Activated effector memory CD4-positive, alpha-beta T cell treated with anti-CD3 and anti-CD28 coated beads, Interleukin-2, amount 50 U/mL, for 16 hours (primary cell): ENCODE data around the gene ACAN.
A peak's percentile ranks its signal among the peaks of the same experiment; 100 is the strongest.

Experiments used
- DNase-seq: peaks from one replicate; pipeline ENCODE4 v3.0.0-alpha.2; 2020

ACAN gene

DNA sequence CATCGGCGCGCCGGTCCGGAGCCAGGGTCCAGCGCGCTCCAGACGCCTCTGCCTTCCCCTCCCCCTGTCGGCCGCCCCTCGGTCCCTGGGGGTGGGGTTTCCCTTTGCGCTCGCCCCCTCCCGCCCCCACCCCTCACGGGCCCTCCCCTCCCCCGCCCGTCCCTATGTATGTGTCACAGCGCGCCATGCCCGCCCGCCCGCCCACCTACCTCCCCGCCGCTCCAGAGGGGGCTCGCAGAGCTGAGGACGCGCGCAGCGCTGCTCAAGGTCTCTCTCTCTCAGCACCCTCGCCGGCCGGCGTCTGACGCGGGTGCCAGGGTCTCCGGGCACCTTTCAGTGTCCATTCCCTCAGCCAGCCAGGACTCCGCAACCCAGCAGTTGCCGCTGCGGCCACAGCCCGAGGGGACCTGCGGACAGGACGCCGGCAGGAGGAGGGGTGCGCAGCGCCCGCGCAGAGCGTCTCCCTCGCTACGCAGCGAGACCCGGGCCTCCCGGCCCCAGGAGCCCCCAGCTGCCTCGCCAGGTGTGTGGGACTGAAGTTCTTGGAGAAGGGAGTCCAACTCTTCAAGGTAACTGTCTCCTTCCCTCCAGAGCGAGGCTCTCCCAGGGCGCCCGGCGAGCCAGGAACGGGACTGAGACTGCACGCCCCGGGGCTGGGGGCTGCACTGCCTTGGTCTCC, at the start of gene ACAN:
Gene ACAN (plus strand): TSS at position 196 of the 679 bp plus-strand sequence. CDS start 32,771 bp downstream, outside the sequence.
- peak; percentile 45 for DNase-seq

DNA sequence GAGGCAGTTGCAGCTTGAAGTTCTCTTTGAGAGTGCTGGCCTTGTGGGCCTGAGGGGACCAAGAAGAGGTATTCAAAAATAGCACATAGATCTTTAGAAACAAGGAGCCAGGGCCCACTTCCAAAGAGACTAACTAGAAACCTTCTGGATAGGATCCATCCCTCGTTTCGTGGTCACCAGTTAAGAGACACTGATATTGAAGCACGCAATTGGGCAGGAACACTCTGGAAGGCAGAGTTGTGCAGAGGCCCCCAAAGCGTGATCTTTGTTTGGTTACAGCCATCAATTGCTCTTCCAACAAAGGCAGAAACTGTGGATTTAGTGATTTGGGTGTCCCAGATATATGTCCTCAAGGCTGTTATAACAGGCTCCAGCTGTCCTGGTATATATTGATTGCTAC, 46.7 kb upstream of the ACAN start:
- no peak for DNase-seq

- no peak for DNase-seq
Observed at GRCh38 chr15:88756921-88757320, 46.3 kb upstream of the ACAN start.

- DNase-seq: no peak
Observed at GRCh38 chr15:88759872-88760271, 43.4 kb upstream of the ACAN start.

GRCh38 chr15:88764448-88764847, 38.8 kb upstream of the ACAN start:
- DNase-seq: no peak

DNA sequence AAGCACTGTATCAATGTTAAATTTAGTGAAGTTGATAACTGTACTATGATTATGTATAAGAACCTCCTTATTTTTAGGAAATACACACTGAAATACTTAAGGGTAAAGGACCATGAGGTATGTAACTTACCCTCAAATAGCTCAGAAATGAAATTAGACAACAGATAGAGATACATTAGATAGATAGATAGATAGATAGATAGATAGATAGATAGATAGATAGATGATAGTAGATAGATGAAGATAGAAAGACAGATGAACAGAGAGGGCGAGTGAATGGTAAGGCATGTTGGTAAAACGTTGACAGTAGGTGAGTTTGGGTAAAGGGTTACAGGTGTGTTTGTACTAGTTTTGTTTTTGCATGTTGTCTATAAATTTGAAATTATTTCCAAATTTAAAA, 38.0 kb upstream of the ACAN start:
- no peak for DNase-seq

DNA sequence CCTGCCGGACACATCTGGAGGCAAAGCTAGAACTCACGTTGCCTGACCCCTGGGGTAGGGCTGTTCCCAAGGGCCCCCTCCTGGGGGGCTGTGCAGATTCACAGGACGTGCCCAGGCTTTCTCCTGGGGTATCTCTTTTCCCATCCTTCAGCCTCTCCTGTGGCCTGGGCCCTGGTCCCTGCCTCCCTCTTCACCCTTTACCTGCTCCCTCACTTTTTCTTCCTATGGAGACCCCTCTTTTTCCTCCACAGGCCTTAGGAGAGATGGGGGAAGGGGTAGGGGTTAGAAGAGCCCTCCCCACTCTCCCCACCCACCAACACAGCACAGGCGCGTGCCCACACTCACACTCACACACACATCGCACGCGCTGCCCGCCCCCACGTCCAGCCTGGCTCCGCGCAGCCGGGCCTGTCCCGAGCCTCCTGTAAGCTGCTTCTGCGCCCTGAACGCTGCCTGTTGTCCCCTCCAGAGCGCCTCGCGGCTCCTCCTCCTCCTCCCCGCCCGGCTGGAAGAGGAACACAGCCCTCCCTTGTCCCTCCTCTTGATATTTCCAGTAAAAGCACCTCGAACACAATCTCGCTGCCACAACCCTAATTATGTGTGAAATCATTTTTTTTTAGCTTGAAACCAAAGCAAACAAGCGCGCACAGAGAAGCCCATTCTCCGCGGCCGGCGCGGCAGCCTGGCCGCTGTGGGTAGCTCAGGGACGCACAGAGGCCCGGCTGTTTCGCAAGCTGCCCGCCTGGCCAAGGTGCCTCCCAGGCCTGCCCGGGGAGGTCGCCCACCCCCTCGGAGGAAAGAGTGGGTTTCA, 33.9 kb upstream of the ACAN start:
- DNase-seq: no peak

DNA sequence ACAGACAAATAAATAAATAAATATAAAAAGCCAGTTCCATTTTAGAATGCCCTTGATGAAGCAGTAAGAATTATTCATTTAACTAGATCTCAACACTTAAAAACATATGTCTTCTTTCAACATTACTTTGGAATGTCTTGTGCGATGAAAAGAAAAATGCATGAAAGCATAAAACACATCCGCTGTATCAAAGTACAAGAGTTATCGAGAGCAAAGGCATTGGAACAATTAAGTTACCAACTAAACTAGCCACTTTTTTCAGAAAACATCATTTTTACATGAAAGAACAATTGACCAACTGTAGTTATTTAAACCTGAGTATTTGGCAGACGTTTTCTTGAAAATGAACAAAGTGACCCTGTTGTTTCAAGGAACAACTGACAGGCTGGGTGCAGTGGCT, 27.5 kb upstream of the ACAN start:
- no peak for DNase-seq

DNA sequence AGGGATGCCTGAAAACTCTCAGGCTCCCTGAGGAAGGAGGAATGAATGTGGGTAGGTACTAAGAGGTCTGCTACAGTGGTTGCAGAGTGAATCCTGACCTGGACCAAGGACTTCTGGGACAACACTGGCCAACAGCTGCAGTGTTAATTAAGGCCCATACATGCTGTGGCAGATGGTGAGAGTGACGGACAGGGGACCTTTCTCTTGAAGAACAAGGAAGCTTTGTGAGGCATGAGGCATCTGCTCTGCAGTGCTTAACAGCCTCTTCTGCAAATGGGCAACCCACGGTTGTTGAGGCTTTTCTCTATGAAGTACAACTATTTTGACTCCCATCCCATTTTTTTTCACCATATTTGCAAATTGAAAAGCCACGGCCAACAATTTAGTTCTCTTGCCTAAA, 26.6 kb upstream of the ACAN start:
- no peak for DNase-seq

GRCh38 chr15:88779944-88780343, 23.3 kb upstream of the ACAN start:
- no peak for DNase-seq

- DNase-seq: no peak
Observed at GRCh38 chr15:88782465-88782864, 20.8 kb upstream of the ACAN start.

DNA sequence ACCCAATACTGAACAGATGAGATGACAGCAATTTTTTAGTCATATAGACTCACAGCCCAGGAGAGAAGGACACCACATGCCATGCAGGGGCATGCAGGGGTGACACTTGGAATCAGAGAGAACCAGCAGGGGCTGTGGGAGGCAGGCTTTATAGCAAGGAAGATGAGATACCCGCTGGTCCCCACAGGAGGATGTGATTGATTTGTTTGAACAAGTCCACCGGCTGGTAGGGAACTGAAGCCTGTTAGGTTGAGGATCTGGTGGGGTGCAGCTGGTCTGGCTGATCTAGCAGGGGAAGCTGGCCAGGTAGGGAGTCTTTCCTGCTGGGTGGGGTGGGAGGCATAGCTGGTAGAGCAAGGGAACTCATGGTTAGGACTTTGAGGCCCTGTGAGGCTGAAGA, 18.0 kb upstream of the ACAN start:
- no peak for DNase-seq

DNA sequence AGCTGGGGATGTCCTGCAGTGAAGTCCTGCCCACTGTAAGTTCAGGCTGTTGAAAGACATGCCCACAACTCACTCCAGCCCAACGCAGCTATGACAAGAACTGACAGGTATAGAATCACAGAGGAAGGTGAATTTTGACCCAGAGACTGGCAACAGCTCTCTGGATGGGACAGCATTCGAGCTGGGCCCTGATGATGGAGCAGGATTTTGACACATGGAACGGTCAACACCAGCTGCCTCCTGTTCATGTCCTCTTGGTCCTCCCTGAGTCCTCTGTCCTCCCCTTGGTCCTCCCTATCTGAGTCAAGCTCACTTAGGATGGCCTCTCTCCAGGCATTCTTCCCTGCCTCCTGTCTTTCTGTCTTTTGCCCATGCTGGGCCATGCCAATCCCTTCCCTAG, 15.2 kb upstream of the ACAN start:
- no peak for DNase-seq

GRCh38 chr15:88788816-88789215, 14.4 kb upstream of the ACAN start:
- no peak for DNase-seq

GRCh38 chr15:88790486-88790885, 12.8 kb upstream of the ACAN start:
- DNase-seq: no peak

- no peak for DNase-seq
Observed at GRCh38 chr15:88791637-88792036, 11.6 kb upstream of the ACAN start.

DNA sequence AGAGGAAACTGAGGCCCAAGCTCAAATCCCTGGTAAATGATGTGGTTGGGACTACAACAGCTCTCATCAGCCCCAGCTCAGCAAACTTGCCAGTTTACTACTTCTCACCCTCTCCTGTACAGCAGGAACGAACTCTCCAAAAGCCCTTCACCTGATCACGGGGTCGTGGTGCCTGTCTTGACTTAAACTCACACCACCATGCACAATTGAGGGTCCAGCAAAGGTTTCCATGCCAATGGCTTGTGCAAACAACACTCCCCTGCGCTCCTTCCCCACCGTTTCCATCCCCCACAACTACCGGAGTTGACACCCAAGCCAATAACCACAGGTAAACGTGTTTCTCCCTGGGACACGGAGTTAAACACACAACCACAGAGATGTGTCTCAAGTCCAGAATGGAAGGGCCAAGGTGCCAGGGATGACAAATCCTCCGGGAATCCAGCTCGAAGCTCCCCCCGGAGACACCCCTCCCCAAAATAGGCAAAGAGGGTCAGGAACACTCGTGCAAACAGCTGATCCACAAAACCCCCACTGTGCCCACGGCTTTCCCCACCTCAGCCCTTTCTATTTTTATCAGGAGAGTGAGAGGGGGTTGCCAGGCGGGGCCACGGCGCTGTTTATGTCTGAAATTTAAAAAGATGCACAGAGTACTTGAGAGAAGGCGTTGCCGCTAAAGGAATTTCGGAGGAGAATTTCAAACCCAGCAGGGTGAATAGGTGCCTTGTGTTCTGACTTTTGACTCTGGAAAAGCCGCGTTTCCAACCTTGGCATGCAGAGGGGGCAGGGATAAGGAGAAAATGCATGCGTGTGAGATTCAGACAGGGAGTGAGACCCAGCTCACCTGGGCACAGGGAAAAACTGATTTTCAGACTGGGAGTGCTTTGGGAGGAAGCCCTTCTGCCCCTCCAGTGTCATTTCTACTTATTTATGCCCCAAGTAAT, 10.6 kb upstream of the ACAN start:
- no peak for DNase-seq

GRCh38 chr15:88794001-88794400, 9.2 kb upstream of the ACAN start:
- DNase-seq: no peak

GRCh38 chr15:88797663-88798339, 5.4 kb upstream of the ACAN start:
- DNase-seq: no peak

DNA sequence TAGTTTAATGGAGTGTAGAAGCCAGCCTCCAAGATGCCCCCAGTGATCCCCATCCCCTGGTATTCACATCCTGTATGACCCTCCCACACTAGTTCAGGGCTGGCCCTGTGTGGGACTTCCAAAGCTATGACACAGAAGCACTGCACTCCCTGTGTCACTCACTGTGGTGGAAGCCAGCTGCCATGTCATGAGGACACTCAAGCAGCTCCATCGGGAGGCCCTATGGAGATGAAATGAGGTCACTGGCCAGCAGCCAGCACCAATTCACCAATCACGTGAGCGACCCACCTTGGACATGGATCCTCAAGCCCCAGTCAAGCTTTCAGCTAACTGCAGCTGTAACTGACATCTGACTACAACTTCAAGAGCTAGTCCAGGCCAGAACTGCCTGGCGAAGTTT, 3.9 kb upstream of the ACAN start:
- no peak for DNase-seq

DNA sequence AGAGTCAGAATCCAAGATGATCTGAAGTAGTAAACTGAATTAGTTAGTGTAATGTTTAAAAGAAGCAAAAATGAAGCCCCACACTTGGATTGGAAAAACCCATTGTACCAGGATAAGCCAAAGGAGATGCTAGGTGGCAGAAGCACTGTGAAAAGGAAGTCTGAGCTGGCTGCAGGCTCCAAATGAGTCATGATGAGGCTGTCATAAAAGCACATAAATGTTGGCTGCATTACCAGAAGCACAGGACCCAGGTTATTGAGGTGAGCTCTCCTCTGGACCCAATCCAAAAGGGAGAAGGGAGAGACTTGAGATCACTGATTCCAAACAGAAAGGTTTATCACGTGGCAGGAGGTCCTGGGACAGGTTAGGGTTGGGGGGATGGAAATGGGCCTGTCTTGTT, 3.2 kb upstream of the ACAN start:
- no peak for DNase-seq

GRCh38 chr15:88800738-88801137, 2.5 kb upstream of the ACAN start:
- DNase-seq: no peak
